ENCODE results near the gene LGALS9. TPM values are rescaled to one million over a fixed set of nuclear protein-coding genes. Genes with fewer than 3 reads are reported as not detected.
A peak's percentile ranks its signal among the peaks of the same experiment; 100 is the strongest.

Gene LGALS9
- total and polyA plus RNA-seq, 7 experiments from 2014 or later, result 11.0 to 198 (median 15.0) TPM

DNA sequence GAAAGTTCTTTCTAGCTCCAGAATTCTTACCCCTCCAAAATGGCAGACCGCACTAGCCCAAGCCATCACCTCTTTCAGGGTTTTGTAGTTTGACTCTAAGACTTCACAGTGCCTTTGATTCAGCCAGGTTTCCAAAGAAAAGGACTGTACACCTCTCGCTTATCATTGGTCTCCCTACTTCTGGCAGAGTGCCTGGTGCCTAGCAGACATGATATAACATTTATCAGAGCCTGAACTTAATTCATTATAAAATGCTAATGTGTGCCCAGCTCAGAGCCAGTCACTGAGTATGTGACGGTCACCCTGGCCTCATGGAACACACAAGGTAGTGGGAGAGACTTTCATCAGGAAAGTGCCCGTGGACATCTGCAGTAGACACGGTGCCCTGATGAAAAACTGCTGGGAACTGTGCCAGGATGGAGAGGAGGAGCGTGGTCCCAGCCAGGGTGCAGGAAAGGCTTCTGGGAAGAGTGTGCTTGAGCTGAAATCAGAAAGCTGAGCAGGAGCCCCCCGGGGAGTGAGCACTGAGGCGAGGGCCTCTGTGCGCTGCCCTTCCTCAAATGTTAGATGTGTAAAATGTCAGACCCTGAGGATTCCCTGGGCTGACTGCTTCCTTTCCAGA is 34.3 kb upstream of the LGALS9 start:
- Histone ChIP-seq H3K4me3 (ENCODE audit: low read length) (no peak overlapping the region), H3K27me3 (ENCODE audit: control insufficient read depth in 2 of 2, insufficient read depth in 2 of 2, low read length in 2 of 2) (no peaks in the 10 kb centered on the region), H3K9me3 (ENCODE audit: control insufficient read depth in 2 of 3, low read length in 3 of 3) (no peaks in the 10 kb centered on the region), H3K36me3 (ENCODE audit: control insufficient read depth in 2 of 3, insufficient read depth in 3 of 3, low read length in 3 of 3) (peaks cover 0 to 23% (median 0%) of the 10 kb centered on the region in 3 experiments), H3K27ac (ENCODE audit: low read depth, low read length) (no peak overlapping the region), H3K4me1 (ENCODE audit: control insufficient read depth in 2 of 2, insufficient read depth in 2 of 2, low read length in 2 of 2) (no peaks in the 10 kb centered on the region)
- DNase-seq, result no peak
- ChIA-PET POLR2A (no interaction called here), CTCF (interaction anchor here (12.1 kb wide), 1 partner anchor 358 kb away, joined by 178 read pairs; no protein-coding TSS in a partner anchor)
- Mint-ChIP-seq H3K27ac (no peak overlapping the region), H3K4me1 (peaks cover 0 to 33% (median 2%) of the 10 kb centered on the region in 7 donors), H3K9me3 (no peaks in the 10 kb centered on the region), H3K36me3 (peaks cover 0 to 23% (median 0%) of the 10 kb centered on the region in 5 donors), H3K4me3 (no peak overlapping the region), H3K27me3 (no peaks in the 10 kb centered on the region)
- ATAC-seq, result no peak
- intact Hi-C loops (cut with micrococcal nuclease), result no loop called here

DNA sequence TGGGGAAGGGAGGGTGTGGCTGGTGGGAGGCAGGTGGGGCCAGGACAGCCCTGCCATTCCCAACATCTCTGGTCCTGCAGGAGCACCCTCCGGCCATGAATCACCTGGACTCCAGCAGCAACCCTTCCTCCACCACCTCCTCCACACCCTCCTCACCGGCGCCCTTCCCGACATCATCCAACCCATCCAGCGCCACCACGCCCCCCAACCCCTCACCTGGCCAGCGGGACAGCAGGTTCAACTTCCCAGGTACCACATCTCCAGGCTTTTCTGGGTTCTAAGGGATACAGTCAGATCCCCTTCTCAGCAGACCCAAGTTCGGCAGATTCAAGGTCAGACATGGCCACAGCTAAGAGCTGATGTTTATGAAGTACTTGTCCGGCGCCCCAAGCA is 33.8 kb upstream of the LGALS9 start:
- peaks cover 0 to 20% (median 0%) of the 10 kb centered on the region in 3 experiments for H3K36me3 ChIP-seq (ENCODE audit: control insufficient read depth in 2 of 3, insufficient read depth in 3 of 3, low read length in 3 of 3)

DNA sequence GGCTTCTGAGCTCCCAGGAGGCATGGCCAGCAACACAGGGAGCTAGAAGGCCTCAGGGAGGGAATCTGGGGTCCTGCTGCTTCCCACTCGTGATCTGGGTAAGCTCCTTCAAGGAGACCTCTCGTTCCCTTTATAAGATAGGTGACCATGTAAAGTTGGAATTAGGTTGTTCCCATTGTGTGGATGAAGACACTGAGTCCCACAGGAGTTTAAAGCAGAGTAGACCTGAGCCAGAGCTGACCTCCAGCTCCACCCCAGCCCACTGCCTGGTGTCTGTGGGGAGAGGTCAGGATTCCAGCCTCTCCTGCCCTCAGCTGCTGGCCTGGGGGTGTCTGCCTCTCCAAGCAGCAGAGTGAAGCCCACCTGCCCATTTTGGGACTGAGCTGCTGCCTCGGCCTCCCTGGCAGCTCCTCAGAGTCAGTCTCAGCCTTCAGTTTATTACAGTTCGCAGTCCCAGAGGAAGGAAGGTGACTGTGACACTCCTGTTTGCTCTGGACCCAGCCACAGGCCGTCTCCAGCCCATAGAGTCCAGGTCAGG is 33.1 kb upstream of the LGALS9 start:
- Histone ChIP-seq H3K36me3 (ENCODE audit: control insufficient read depth in 2 of 3, insufficient read depth in 3 of 3, low read length in 3 of 3) (peaks cover 0 to 14% (median 0%) of the 10 kb centered on the region in 3 experiments), H3K4me3 (ENCODE audit: low read length) (no peak overlapping the region), H3K27ac (ENCODE audit: low read depth, low read length) (no peak overlapping the region), H3K27me3 (ENCODE audit: control insufficient read depth in 2 of 2, insufficient read depth in 2 of 2, low read length in 2 of 2) (no peaks in the 10 kb centered on the region), H3K9me3 (ENCODE audit: control insufficient read depth in 2 of 3, low read length in 3 of 3) (no peaks in the 10 kb centered on the region), H3K4me1 (ENCODE audit: control insufficient read depth in 2 of 2, insufficient read depth in 2 of 2, low read length in 2 of 2) (no peaks in the 10 kb centered on the region)
- H3K9me3 Mint-ChIP-seq, result no peaks in the 10 kb centered on the region
- POLR2A ChIA-PET, result no interaction called here
- no peaks in the 10 kb centered on the region for H3K27me3 Mint-ChIP-seq
- peaks cover 0 to 17% (median 0%) of the 10 kb centered on the region in 5 donors for H3K36me3 Mint-ChIP-seq
- intact Hi-C loops (cut with micrococcal nuclease), result loop anchor here in 1 of 2 donors (1.0 kb wide), 1 partner anchor 210 kb away; no protein-coding TSS in a partner anchor
- no peak overlapping the region for H3K4me3 Mint-ChIP-seq
- CTCF ChIA-PET, result interaction anchor here (1.2 to 12.1 kb wide), 2 partner anchors 12 to 360 kb away, joined by 3 to 178 read pairs; no protein-coding TSS in a partner anchor
- H3K4me1 Mint-ChIP-seq, result peaks cover 0 to 37% (median 2%) of the 10 kb centered on the region in 7 donors
- ATAC-seq (no peak), DNase-seq (no peak)
- H3K27ac Mint-ChIP-seq, result no peak overlapping the region

More for the DNA sequence above, 33.8 kb upstream of the LGALS9 start:
- H3K4me3 Mint-ChIP-seq, result no peak overlapping the region
- no peaks in the 10 kb centered on the region for H3K27me3 Mint-ChIP-seq
- no peak for ATAC-seq
- H3K27ac ChIP-seq (ENCODE audit: low read depth, low read length), result no peak overlapping the region
- no peaks in the 10 kb centered on the region for H3K4me1 ChIP-seq (ENCODE audit: control insufficient read depth in 2 of 2, insufficient read depth in 2 of 2, low read length in 2 of 2)
- no peak overlapping the region for H3K27ac Mint-ChIP-seq
- ChIA-PET POLR2A (no interaction called here), CTCF (interaction anchor here (1.2 to 12.1 kb wide), 2 partner anchors 13 to 359 kb away, joined by 3 to 178 read pairs; no protein-coding TSS in a partner anchor)
- peaks cover 0 to 24% (median 0%) of the 10 kb centered on the region in 5 donors for H3K36me3 Mint-ChIP-seq
- no peaks in the 10 kb centered on the region for H3K9me3 ChIP-seq (ENCODE audit: control insufficient read depth in 2 of 3, low read length in 3 of 3)
- H3K9me3 Mint-ChIP-seq, result no peaks in the 10 kb centered on the region
- intact Hi-C loops (cut with micrococcal nuclease), result no loop called here
- DNase-seq, result no peak
- no peaks in the 10 kb centered on the region for H3K27me3 ChIP-seq (ENCODE audit: control insufficient read depth in 2 of 2, insufficient read depth in 2 of 2, low read length in 2 of 2)
- peaks cover 0 to 36% (median 2%) of the 10 kb centered on the region in 7 donors for H3K4me1 Mint-ChIP-seq
- no peak overlapping the region for H3K4me3 ChIP-seq (ENCODE audit: low read length)

DNA sequence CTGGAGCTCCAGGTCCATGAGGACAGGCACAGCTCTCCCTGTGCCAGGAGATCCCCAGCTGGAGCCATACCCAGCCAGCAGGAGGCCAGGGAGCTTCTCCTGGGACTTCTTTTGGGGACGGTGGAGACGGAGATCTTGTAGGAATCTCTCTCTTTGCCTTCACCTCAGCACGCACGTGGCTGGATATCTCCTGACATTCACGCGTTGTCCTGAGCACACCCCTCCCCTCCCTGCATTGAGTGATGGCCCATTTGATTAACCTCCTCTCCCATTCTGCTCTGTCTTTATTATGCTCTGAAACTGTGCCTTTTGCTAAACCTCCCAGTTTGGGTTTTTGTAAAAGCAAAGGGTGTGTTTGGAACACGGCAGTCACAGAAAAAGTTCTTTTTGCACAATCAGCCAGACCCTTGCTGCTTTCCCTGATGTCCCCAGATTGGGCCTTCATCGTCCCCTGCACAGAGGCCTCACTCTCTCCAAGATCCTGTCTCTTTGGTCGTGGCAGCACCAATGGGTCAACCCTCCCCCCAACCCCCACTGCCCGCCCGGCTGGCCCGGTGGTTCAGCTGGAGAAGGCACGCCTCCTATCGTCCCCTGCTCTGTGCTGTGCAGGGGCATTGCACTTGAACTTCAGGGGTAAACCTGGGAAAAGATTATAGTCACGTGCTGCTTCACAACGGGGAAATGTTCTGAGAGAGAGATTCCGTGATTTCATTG is 32.5 kb upstream of the LGALS9 start:
- Mint-ChIP-seq H3K4me3 (no peak overlapping the region), H3K36me3 (peaks cover 0 to 17% (median 0%) of the 10 kb centered on the region in 5 donors), H3K27ac (no peak overlapping the region), H3K27me3 (no peaks in the 10 kb centered on the region), H3K9me3 (no peaks in the 10 kb centered on the region), H3K4me1 (peaks cover 0 to 39% (median 3%) of the 10 kb centered on the region in 7 donors)
- DNase-seq, result no peak
- Histone ChIP-seq H3K4me1 (ENCODE audit: control insufficient read depth in 2 of 2, insufficient read depth in 2 of 2, low read length in 2 of 2) (no peaks in the 10 kb centered on the region), H3K27ac (ENCODE audit: low read depth, low read length) (no peak overlapping the region), H3K36me3 (ENCODE audit: control insufficient read depth in 2 of 3, insufficient read depth in 3 of 3, low read length in 3 of 3) (peaks cover 0 to 14% (median 0%) of the 10 kb centered on the region in 3 experiments), H3K4me3 (ENCODE audit: low read length) (no peak overlapping the region), H3K9me3 (ENCODE audit: control insufficient read depth in 2 of 3, low read length in 3 of 3) (no peaks in the 10 kb centered on the region), H3K27me3 (ENCODE audit: control insufficient read depth in 2 of 2, insufficient read depth in 2 of 2, low read length in 2 of 2) (no peaks in the 10 kb centered on the region)
- POLR2A ChIA-PET, result interaction anchor here (0.8 kb wide), 1 partner anchor 19 kb away, joined by 3 read pairs; no protein-coding TSS in a partner anchor
- intact Hi-C loops (cut with micrococcal nuclease), result loop anchor here in 1 of 2 donors (1.0 kb wide), 1 partner anchor 210 kb away; no protein-coding TSS in a partner anchor
- ATAC-seq, result no peak
- CTCF ChIA-PET, result interaction anchor here (1.2 to 12.1 kb wide), 4 partner anchors 12 to 360 kb away, joined by 3 to 178 read pairs (median 12); partner anchors contain the start of gene KSR1

DNA sequence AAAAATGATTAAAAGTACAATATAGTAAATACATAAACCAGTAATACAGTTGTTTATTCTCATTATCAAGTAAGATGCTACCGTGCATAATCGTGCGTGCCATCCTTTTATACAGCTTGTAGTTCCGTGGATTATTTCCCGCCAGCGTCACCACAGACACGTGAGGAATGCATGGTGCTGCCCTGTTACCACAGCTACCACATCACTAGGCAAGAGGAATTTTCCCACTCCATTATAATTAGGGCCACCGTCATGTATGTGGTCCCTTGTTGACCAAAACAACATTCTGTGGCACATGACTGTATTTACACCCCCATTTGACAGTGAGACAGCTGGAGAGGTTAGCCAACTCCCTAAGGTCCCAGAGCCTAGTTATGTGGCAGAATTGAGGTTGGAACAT is 30.5 kb upstream of the LGALS9 start:
- intact Hi-C loops (cut with micrococcal nuclease), result loop anchor here (1.0 to 5.0 kb wide), 7 partner anchors 30 to 306 kb away; partner anchors contain the start of genes LGALS9 (in 1 of the 2) and WSB1 (in 1 of the 2)
- no peaks in the 10 kb centered on the region for H3K9me3 Mint-ChIP-seq

More for the DNA sequence above, 30.5 kb upstream of the LGALS9 start:
- Mint-ChIP-seq H3K27me3 (no peaks in the 10 kb centered on the region), H3K27ac (peak overlapping the region in 1 of 9 donors; percentile 46), H3K36me3 (peaks cover 0 to 13% (median 0%) of the 10 kb centered on the region in 5 donors), H3K4me3 (no peak overlapping the region), H3K4me1 (peaks cover 0 to 26% (median 3%) of the 10 kb centered on the region in 7 donors)
- Histone ChIP-seq H3K9me3 (ENCODE audit: control insufficient read depth in 2 of 3, low read length in 3 of 3) (no peaks in the 10 kb centered on the region), H3K27ac (ENCODE audit: low read depth, low read length) (no peak overlapping the region), H3K27me3 (ENCODE audit: control insufficient read depth in 2 of 2, insufficient read depth in 2 of 2, low read length in 2 of 2) (no peaks in the 10 kb centered on the region), H3K36me3 (ENCODE audit: control insufficient read depth in 2 of 3, insufficient read depth in 3 of 3, low read length in 3 of 3) (peaks cover 0 to 23% (median 0%) of the 10 kb centered on the region in 3 experiments), H3K4me1 (ENCODE audit: control insufficient read depth in 2 of 2, insufficient read depth in 2 of 2, low read length in 2 of 2) (no peaks in the 10 kb centered on the region), H3K4me3 (ENCODE audit: low read length) (no peak overlapping the region)
- POLR2A ChIA-PET, result interaction anchor here (0.7 to 1.2 kb wide), 2 partner anchors 248 to 251 kb away, joined by 3 to 4 read pairs; no protein-coding TSS in a partner anchor
- no peak for ATAC-seq
- DNase-seq, result no peak
- CTCF ChIA-PET, result interaction anchor here (0.6 to 12.1 kb wide), 21 partner anchors 12 to 362 kb away, joined by 3 to 178 read pairs (median 4); partner anchors contain the start of genes KSR1 and WSB1
